ENCODE data around the gene ZFYVE1.
"Not testable (repeated sequence)": the region's sequence is repeated elsewhere in the genome, so short reads cannot be mapped to it uniquely, and the experiment has no call there.

Gene ZFYVE1

DNA sequence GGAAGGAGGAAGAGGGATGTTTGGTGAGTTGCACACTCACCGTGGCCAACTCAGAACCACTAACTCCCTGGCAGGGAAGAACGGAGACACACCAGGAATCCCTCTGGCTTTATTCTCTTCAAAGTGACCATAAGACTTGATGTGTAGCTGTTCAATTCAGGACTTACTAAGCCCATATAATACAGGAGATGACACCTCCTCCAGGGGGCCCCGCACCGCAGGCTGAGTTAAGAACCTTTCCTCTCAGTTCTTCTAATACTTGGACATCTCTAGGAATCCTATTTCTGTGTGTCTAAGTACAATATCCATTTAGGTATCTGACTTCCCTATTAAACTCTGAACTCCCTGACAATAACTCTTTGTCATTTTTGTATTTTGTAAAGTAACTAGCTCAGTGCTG lies 51.1 kb downstream of the ZFYVE1 start:
- H3K4me1 Mint-ChIP-seq = no peaks in the 10 kb centered on the region
- H3K36me3 Mint-ChIP-seq = peaks cover 15% of the 10 kb centered on the region
- H3K4me3 Mint-ChIP-seq = no peak overlapping the region
- H3K9me3 Mint-ChIP-seq = no peaks in the 10 kb centered on the region
- H3K27ac Mint-ChIP-seq = no peak overlapping the region
- H3K27me3 Mint-ChIP-seq = no peaks in the 10 kb centered on the region

DNA sequence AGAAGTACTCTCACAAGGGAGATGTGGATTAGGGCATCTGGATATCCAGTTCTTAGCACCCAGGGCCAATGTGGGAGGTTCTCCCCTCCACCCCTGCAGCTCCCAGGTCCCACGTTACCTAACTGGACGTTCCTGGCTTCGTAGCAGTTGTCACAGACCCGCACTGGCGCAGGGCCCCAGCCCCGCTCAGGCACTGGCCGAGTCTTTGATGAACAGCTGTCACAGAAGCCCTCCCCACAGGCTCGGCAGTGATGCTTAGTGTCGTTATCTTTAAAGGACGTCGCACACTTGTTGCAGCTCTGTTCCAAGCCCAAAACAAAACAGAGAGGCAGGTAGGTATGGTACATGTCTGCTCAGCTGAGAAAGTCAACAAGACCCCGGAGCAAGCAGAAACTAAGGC lies 52.2 kb downstream of the ZFYVE1 start:
- H3K4me3 Mint-ChIP-seq = no peak overlapping the region
- H3K27ac Mint-ChIP-seq = no peak overlapping the region
- H3K36me3 Mint-ChIP-seq = peaks cover 12% of the 10 kb centered on the region
- no peaks in the 10 kb centered on the region for H3K9me3 Mint-ChIP-seq
- H3K27me3 Mint-ChIP-seq = no peaks in the 10 kb centered on the region
- H3K4me1 Mint-ChIP-seq = no peaks in the 10 kb centered on the region

DNA sequence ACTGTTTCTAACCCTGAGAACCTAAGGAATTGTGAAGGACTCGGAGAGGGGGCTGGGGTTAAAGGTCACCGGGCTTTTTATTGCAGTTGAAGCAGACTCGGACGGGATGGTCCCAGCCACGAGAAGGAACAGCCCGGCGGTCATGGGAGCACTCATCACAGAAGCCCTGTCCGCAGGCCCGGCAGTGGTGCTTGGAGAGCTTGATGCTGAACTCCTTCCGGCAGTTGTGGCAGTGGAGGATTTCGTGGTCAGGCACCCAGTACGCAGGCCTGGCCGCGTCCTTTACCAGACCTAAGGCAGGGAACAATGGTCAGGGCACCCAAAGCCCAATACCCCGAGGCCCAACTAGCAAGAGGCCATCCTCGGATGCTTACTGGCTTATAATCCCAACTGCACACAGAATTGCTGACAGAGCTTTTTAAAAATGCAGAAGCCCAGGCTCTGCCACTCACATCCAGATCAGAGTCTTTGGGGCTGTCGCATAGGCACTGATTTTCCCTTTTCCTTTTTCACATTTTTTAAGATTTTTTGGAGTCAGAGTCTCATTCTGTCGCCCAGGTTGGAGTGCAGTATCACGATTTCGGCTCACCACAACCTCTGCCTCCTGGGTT lies 56.0 kb downstream of the ZFYVE1 start:
- Mint-ChIP-seq H3K27me3 (no peaks in the 10 kb centered on the region), H3K36me3 (peaks cover 8% of the 10 kb centered on the region), H3K27ac (no peak overlapping the region), H3K4me3 (no peak overlapping the region), H3K4me1 (no peaks in the 10 kb centered on the region), H3K9me3 (no peaks in the 10 kb centered on the region)

DNA sequence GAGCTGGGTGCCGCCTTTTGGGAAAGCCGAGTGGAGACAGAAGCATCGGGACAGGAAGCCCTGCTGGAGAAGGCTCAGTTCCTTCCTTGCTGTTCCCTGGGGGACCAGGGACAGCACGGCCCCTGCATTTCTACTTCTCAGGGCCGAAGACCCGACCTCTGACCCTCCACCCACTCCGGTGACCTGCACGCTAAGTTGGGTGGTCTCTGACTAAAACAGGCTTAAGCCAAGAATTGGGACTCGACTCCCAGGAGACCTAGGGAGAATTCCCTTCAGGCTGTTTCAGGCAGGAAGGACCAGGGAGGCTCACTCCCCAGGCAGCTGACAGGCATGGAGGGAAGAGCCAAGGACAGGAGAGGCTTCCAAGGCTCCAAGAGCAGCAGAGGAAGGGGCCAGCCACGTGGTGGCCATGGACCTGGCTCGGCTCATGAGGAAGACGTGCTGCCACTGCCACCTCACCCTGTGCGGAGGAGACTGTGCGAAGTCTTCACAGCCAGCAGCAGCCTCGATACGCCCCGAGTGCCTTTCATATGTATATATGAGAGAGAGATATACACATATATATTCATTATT lies 56.8 kb downstream of the ZFYVE1 start:
- Mint-ChIP-seq H3K36me3 (peaks cover 6% of the 10 kb centered on the region), H3K27me3 (no peaks in the 10 kb centered on the region), H3K4me3 (no peak overlapping the region), H3K9me3 (no peaks in the 10 kb centered on the region), H3K4me1 (peaks cover 1% of the 10 kb centered on the region), H3K27ac (no peak overlapping the region)

DNA sequence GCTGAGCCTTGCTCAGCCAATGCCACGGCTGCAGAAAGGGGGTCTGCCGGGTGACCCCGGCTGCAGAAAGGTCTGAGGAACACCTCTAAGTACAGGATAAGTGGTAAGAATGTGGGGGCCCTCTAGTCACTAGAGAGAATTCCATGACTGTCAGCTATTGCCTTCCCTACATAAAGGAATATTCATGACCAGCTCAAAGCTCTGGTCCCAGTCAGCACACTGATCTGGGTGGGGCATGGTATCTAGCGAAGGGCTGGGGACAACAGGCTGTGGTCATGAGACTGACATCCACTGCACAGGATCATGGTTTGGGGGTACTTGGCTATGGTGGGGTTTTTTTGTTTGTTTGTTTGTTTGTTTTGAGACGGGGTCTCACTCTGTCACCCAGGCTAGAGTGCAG lies 58.6 kb downstream of the ZFYVE1 start:
- no peaks in the 10 kb centered on the region for H3K27me3 Mint-ChIP-seq
- H3K4me1 Mint-ChIP-seq = peaks cover 4% of the 10 kb centered on the region
- no peak overlapping the region for H3K27ac Mint-ChIP-seq

DNA sequence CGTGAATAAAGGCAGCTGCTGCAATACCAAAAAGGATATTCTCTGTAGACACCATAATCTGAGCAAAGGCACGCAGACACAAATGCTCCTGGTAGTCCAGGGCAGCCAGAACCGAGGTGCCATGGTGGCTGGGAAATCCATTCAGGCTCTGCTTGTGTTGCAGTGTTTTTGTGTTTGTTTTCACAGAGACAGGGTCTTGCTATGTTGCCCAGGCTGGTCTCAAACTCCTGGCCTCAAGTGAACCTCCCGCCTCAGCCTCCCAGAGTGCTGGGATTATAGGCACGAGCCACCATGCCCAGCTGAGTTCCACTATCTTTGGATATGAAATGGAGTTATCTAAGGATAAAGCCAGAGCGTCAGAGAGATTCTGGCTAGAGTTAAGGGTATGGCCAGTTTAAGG lies 60.9 kb downstream of the ZFYVE1 start:
- Mint-ChIP-seq H3K4me1 (peaks cover 4% of the 10 kb centered on the region), H3K9me3 (no peaks in the 10 kb centered on the region), H3K4me3 (no peak overlapping the region), H3K36me3 (peaks cover 14% of the 10 kb centered on the region), H3K27me3 (no peaks in the 10 kb centered on the region), H3K27ac (peak overlapping the region; percentile 57)

More for the DNA sequence above, 58.6 kb downstream of the ZFYVE1 start:
- H3K9me3 Mint-ChIP-seq = no peaks in the 10 kb centered on the region
- no peak overlapping the region for H3K4me3 Mint-ChIP-seq
- H3K36me3 Mint-ChIP-seq = peaks cover 8% of the 10 kb centered on the region

DNA sequence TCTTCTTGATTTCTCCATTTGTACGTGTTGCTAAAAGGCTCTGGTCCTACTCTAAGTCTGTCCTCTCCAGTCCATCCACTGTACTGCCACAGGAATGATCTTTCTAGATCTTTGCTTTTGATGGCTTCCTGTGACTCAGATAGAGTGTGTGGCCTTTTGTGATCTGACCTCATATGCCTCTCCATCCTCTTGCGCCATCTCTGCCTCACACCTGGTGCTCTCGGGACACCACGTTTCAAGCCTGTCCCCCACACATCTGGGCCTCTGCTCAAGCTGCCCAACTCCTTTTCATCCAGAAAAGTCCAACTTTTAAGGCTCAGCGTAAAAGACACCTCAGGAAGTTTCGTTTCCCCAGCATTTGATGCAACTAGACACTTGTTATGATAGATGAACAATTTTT lies 61.7 kb downstream of the ZFYVE1 start:
- no peaks in the 10 kb centered on the region for H3K27me3 Mint-ChIP-seq
- H3K36me3 Mint-ChIP-seq = peaks cover 17% of the 10 kb centered on the region
- H3K9me3 Mint-ChIP-seq = no peaks in the 10 kb centered on the region
- H3K4me1 Mint-ChIP-seq = peaks cover 4% of the 10 kb centered on the region
- peak overlapping the region; percentile 83 for H3K27ac Mint-ChIP-seq
- H3K4me3 Mint-ChIP-seq = no peak overlapping the region

DNA sequence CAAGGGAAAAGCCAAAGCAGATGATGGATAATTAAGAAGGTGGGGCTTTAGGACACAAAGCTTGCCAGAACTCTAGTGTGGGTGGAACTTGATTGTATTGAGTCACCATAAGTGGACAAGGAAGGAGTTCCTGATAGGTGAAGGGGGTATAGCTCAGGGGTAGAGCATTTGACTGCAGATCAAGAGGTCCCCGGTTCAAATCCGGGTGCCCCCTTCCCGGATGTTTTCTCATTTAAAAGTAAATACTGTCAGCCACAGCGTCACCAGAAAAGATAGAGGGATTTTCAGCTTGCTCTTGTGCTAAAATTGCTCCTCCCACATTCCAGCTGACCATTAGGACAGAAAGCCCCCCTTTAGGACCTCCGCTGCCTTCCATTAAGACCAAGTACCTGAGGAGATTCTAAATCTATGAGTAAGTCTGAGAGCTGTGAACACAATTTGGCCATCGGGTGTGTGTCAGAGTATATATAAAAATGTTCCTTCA lies 64.0 kb downstream of the ZFYVE1 start:
- Mint-ChIP-seq H3K27ac (no peak overlapping the region), H3K27me3 (no peaks in the 10 kb centered on the region), H3K4me3 (no peak overlapping the region), H3K36me3 (peaks cover 18% of the 10 kb centered on the region), H3K9me3 (no peaks in the 10 kb centered on the region), H3K4me1 (peaks cover 4% of the 10 kb centered on the region)

DNA sequence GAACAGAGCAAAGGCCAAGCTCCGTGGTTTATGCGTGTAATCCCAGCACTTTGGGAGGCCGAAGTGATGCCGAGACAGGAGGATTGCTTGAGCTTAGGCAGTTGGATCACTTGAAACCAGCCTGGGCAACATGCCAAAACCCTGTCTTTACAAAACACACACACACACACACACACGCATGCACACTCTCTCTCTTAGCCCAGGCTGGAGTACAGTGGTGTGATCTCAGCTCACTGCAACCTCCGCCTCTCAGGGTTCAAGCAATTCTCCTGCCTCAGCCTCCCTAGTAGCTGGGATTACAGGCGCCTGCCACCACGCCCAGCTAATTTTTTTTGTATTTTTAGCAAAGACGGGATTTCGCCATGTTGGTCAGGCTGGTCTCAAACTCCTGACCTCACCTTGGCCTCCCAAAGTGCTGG lies 64.6 kb downstream of the ZFYVE1 start:
- not testable (repeated sequence) for H3K27ac Mint-ChIP-seq, H3K9me3 Mint-ChIP-seq, H3K4me1 Mint-ChIP-seq, H3K27me3 Mint-ChIP-seq, H3K4me3 Mint-ChIP-seq
- H3K36me3 Mint-ChIP-seq = peaks cover 18% of the 10 kb centered on the region

DNA sequence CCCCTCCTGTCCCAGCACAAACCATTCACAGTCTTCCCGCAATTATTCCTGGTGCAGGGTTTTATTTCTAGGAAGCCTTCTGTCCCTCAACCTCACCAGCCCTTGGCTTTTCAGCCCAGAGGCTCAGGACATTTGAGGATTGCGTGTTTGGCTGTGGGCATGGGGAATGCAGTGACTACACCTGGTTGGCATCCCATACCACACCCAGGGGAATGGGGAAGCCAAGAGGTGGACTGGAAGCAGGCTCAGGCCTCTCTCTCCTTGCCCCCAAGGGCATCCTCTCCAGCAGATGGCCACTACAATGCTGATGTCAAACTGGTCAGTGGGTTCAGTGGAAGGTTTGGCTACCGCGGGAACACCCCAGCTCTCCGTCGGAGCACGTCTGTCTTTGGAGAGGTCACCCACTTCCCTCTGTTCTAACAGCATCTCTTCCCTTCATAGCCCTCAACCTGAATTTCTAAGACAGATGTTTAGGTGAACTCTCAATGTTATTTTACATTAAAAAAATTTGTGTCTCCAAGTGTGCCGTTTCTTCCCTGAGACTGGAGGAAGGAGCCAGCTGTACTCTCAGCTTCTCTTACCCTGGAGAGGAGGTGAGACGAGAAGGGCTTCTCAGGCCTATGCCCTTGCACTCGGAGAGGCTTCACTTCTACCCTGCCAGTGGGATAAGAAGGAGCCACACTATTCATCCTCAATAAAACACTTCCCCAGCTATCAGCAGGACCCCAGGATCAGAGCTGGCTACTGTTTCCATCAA lies 65.1 kb downstream of the ZFYVE1 start:
- H3K9me3 Mint-ChIP-seq = no peaks in the 10 kb centered on the region
- H3K27ac Mint-ChIP-seq = no peak overlapping the region
- H3K4me1 Mint-ChIP-seq = peaks cover 4% of the 10 kb centered on the region
- no peak overlapping the region for H3K4me3 Mint-ChIP-seq
- no peaks in the 10 kb centered on the region for H3K27me3 Mint-ChIP-seq
- peaks cover 18% of the 10 kb centered on the region for H3K36me3 Mint-ChIP-seq

DNA sequence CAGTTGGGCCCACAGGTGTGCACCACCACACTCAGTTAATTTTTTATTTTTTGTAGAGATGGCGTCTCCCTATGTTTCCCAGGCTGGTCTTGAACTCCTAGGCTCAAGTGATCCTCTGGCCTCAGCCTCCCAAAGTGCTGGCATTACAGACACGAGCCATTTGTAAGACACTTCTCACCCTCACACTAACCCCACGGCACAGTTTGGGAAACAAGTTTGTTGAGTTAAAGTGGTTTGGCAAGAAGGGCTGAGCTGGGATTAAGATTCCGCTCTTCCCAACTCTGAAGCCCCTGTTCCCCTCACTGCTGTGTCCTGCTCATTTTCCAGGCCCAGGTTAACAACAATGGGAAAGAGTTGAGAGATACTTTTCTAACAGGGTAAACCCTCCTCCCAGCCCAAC lies 65.9 kb downstream of the ZFYVE1 start:
- not testable (repeated sequence) for H3K27ac Mint-ChIP-seq

DNA sequence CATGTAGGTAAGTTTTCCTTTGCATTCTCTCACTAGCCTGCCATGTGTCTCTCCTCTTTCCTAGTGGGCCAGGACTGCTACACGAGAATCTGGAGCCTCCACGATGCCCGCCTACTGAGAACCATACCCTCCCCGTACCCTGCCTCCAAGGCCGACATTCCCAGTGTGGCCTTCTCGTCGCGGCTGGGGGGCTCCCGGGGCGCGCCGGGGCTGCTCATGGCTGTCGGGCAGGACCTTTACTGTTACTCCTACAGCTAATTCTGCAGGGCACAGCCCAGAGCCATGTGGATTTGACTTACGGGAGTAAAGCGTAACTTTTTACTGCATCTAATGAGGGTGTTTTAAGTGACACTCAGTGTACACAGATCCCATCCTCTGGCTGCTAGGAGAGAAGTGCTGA lies 68.4 kb downstream of the ZFYVE1 start:
- Mint-ChIP-seq H3K4me3 (no peak overlapping the region), H3K4me1 (no peaks in the 10 kb centered on the region), H3K27ac (peak overlapping the region; percentile 17), H3K9me3 (no peaks in the 10 kb centered on the region), H3K36me3 (peaks cover 13% of the 10 kb centered on the region), H3K27me3 (no peaks in the 10 kb centered on the region)

More for the DNA sequence above, 65.9 kb downstream of the ZFYVE1 start:
- peaks cover 18% of the 10 kb centered on the region for H3K36me3 Mint-ChIP-seq
- not testable (repeated sequence) for H3K27me3 Mint-ChIP-seq, H3K4me3 Mint-ChIP-seq, H3K4me1 Mint-ChIP-seq, H3K9me3 Mint-ChIP-seq

DNA sequence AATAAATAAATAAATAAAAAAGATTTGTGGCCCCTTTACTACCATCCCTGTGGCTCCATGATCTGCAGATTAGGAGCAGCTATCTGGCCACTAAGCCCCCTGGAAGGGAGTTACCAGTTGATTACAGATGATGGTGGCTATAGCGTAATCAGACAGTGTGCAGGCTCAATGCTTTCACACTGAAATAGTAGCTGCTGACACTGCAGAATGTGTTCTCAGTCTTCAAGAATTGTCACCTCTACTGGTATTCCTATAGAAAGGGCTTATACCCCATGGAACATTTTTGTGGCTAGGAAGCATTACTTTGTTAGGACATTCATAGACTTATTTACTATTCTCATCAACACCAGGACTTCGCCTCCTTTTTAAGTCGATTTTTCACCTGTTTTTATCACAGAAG lies 69.7 kb downstream of the ZFYVE1 start:
- H3K4me3 Mint-ChIP-seq = no peak overlapping the region
- H3K27me3 Mint-ChIP-seq = no peaks in the 10 kb centered on the region
- no peaks in the 10 kb centered on the region for H3K9me3 Mint-ChIP-seq
- H3K36me3 Mint-ChIP-seq = peaks cover 11% of the 10 kb centered on the region
- H3K27ac Mint-ChIP-seq = no peak overlapping the region
- no peaks in the 10 kb centered on the region for H3K4me1 Mint-ChIP-seq

DNA sequence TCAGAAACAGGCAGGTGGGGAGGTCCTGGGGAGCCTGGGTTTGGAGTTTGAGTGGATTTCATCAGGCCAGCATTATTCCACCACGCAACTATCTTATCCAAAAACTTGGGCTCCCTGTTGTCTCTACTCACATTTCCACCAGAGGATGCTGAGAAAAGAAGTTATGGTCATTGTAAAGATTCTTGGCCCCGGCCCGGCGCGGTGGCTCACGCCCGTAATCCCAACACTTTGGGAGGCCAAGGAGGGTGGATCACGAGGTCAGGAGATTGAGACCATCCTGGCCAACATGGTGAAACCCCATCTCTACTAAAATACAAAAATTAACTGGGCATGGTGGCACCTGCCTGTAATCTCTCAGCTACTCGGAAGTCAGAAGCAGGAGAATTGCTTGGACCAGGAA lies 70.2 kb downstream of the ZFYVE1 start:
- H3K4me3 Mint-ChIP-seq, H3K4me1 Mint-ChIP-seq, H3K9me3 Mint-ChIP-seq, H3K27ac Mint-ChIP-seq, H3K27me3 Mint-ChIP-seq: not testable (repeated sequence)
- H3K36me3 Mint-ChIP-seq = peaks cover 14% of the 10 kb centered on the region

DNA sequence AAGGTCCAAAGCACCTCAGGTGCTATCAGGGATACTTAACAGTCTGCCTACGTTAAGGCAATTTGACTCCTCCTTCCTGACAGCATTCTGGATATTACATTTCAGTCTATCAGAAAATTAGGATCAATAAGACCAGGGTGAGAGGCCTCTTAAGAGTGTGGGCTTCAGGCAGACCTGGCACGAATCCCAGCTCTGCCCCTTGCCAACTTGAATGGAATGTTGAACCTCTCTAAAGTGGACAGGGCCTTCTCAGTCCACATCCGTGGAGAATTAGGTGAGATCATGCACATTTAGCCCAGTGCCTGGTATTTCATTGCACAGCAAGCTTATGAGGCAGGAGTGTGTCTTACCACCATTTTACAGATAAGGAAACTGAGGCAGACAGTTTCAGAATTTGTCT lies 74.7 kb downstream of the ZFYVE1 start:
- Mint-ChIP-seq H3K4me3 (no peak overlapping the region), H3K4me1 (peaks cover 5% of the 10 kb centered on the region), H3K27ac (no peak overlapping the region), H3K36me3 (peaks cover 9% of the 10 kb centered on the region), H3K9me3 (no peaks in the 10 kb centered on the region), H3K27me3 (no peaks in the 10 kb centered on the region)

DNA sequence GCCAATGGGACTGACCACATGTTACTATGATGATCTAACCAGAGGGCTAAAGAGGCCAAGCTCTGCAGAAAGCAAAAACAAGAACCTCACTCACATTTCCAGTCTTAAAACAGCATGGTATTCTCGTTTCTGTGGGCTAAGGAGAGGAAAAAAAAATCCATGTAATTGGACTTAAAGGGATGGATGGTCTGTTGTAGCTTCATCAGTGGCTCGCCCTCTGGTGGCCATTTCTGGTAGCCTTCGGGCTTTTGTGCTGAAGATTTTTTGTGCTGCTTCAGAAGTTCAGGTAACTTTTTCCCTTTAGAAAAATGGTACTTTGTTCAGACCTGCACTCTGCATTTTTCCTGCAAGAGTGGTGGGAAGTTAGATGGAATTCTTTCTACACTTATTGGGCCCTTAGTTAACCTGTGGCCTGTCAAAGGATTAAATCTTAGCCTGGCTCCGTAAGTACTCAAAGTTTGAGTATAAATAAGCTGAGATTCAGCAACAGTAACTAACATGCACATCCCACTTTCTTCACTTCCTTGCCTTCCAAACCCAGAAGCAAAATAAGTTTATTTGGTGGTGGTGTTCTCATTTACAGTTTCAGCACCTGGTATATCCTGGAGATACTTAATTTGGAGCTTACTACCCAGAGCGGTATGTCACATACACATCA lies 78.3 kb downstream of the ZFYVE1 start:
- no peak overlapping the region for H3K4me3 Mint-ChIP-seq
- H3K9me3 Mint-ChIP-seq = no peaks in the 10 kb centered on the region
- peaks cover 5% of the 10 kb centered on the region for H3K4me1 Mint-ChIP-seq
- peaks cover 9% of the 10 kb centered on the region for H3K36me3 Mint-ChIP-seq
- H3K27ac Mint-ChIP-seq = no peak overlapping the region
- no peaks in the 10 kb centered on the region for H3K27me3 Mint-ChIP-seq

All from activated naive CD4-positive, alpha-beta T cell treated with anti-CD3 and anti-CD28 coated beads, Interleukin-2, amount 50 U/mL, for 24 hours (primary cell).